ENCODE measurements around the gene SMAD6. TPM values are rescaled to one million over a fixed set of nuclear protein-coding genes. Genes with fewer than 3 reads are reported as not detected.

SMAD6 gene
- polyA plus RNA-seq, 1 donor from 2014 or later = 0.16 TPM

- no peaks in the 10 kb centered on the region for H3K27me3 ChIP-seq (ENCODE audit: insufficient read depth, low read depth, low read length)
- no peaks in the 10 kb centered on the region for H3K9me2 ChIP-seq (ENCODE audit: insufficient read depth, low read length)
- H3K27ac ChIP-seq (ENCODE audit: low read length) = no peak overlapping the region
- no peak overlapping the region for H3K4me2 ChIP-seq (ENCODE audit: low read length)
- no peaks in the 10 kb centered on the region for H3F3A ChIP-seq (ENCODE audit: insufficient read depth, low read length, poor library complexity, severe bottlenecking)
- TF ChIP-seq POLR2AphosphoS5 (IDR thresholded peaks at IDR 0.05) (no peak), REST (IDR thresholded peaks at IDR 0.05; ENCODE audit: borderline replicate concordance) (no peak), EZH2 (IDR thresholded peaks at IDR 0.05; ENCODE audit: borderline replicate concordance, insufficient read depth, low read length, poor library complexity, severe bottlenecking) (no peak), EP300 (conservative IDR thresholded peaks at IDR 0.05; ENCODE audit: poor library complexity, severe bottlenecking) (no peak)
- H3K79me2 ChIP-seq (replicated peaks; ENCODE audit: insufficient read depth, low read length) = no peaks in the 10 kb centered on the region
- H4K20me1 ChIP-seq (ENCODE audit: insufficient read depth) = no peaks in the 10 kb centered on the region
- no peak overlapping the region for H3K9ac ChIP-seq (ENCODE audit: low read length)
- H3K9me3 ChIP-seq (ENCODE audit: low read length) = no peaks in the 10 kb centered on the region
- no peak overlapping the region for H2AFZ ChIP-seq (ENCODE audit: low read depth, low read length)
- no peak overlapping the region for H3K4me3 ChIP-seq (ENCODE audit: low read length)
- H3K36me3 ChIP-seq (ENCODE audit: insufficient read depth, low read length) = no peaks in the 10 kb centered on the region
Observed at GRCh38 chr15:66778314-66778665, 76.3 kb downstream of the SMAD6 start.

- no peak overlapping the region for H3K4me2 ChIP-seq (ENCODE audit: low read length)
- H2AFZ ChIP-seq (ENCODE audit: low read depth, low read length) = no peak overlapping the region
- TF ChIP-seq EP300 (conservative IDR thresholded peaks at IDR 0.05; ENCODE audit: poor library complexity, severe bottlenecking) = no peak
- TF ChIP-seq REST (IDR thresholded peaks at IDR 0.05; ENCODE audit: borderline replicate concordance) = no peak
- no peak for TF ChIP-seq SMC3 (conservative IDR thresholded peaks at IDR 0.05; ENCODE audit: poor library complexity)
- TF ChIP-seq CTCF (IDR thresholded peaks at IDR 0.05; ENCODE audit: poor library complexity, severe bottlenecking) = no peak
- no peak for TF ChIP-seq MXI1 (conservative IDR thresholded peaks at IDR 0.05; ENCODE audit: poor library complexity, severe bottlenecking)
- no peak for TF ChIP-seq POLR2AphosphoS5 (IDR thresholded peaks at IDR 0.05)
- no peak for TF ChIP-seq TAF1 (IDR thresholded peaks at IDR 0.05; ENCODE audit: low read depth)
- no peak for TF ChIP-seq EZH2 (IDR thresholded peaks at IDR 0.05; ENCODE audit: borderline replicate concordance, insufficient read depth, low read length, poor library complexity, severe bottlenecking)
- TF ChIP-seq RAD21 (conservative IDR thresholded peaks at IDR 0.05) = no peak
- H3K36me3 ChIP-seq (ENCODE audit: insufficient read depth, low read length) = no peaks in the 10 kb centered on the region
- no peak overlapping the region for H3K9ac ChIP-seq (ENCODE audit: low read length)
- no peaks in the 10 kb centered on the region for H3K9me3 ChIP-seq (ENCODE audit: low read length)
- H3K9me2 ChIP-seq (ENCODE audit: insufficient read depth, low read length) = no peaks in the 10 kb centered on the region
- no peak overlapping the region for H3K4me3 ChIP-seq (ENCODE audit: low read length)
- H3F3A ChIP-seq (ENCODE audit: insufficient read depth, low read length, poor library complexity, severe bottlenecking) = no peaks in the 10 kb centered on the region
- no peaks in the 10 kb centered on the region for H3K79me2 ChIP-seq (replicated peaks; ENCODE audit: insufficient read depth, low read length)
- H3K27me3 ChIP-seq (ENCODE audit: insufficient read depth, low read depth, low read length) = no peaks in the 10 kb centered on the region
- H3K27ac ChIP-seq (ENCODE audit: low read length) = no peak overlapping the region
- no peaks in the 10 kb centered on the region for H4K20me1 ChIP-seq (ENCODE audit: insufficient read depth)
Observed at GRCh38 chr15:66778716-66779115, 76.7 kb downstream of the SMAD6 start.

Measured in neural cell (in vitro differentiated cells).